ENCODE data around the gene TSPAN18.

The TSPAN18 gene

DNA sequence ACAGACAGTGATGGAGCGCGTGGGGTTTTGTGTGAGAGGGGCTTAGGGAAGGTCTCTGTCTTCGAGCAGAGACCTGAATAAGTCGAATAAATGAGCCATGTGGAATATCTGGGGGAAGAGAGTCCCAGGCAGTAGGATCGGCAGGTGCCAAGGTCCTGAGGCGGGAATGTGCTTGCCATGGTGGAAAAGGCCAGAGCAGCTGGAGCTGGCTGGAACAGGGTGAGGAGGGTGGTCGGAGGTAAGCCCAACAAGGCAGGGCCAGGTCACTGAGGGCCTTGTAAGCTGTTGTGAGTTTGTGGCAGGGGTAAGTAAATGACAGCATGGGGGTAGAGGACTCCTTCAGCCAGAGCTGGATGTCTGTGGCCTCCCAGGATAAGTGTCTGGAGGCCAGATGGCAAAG lies 152.7 kb downstream of the TSPAN18 start:
- H3K4me3 ChIP-seq (ENCODE audit: low read depth, low read length): no peak overlapping the region
- no peak for TF ChIP-seq CTCF (IDR thresholded peaks at IDR 0.05; ENCODE audit: low read depth, low read length, missing control alignments)
- no peak for DNase-seq (ENCODE audit: low read depth)

- no peak overlapping the region for H3K4me3 ChIP-seq (ENCODE audit: low read depth, low read length)
- no peak for DNase-seq (ENCODE audit: low read depth)
- TF ChIP-seq CTCF (IDR thresholded peaks at IDR 0.05; ENCODE audit: low read depth, low read length, missing control alignments): no peak
These were observed 153.7 kb downstream of the TSPAN18 start for GRCh38 chr11:44880511-44880910.

DNA sequence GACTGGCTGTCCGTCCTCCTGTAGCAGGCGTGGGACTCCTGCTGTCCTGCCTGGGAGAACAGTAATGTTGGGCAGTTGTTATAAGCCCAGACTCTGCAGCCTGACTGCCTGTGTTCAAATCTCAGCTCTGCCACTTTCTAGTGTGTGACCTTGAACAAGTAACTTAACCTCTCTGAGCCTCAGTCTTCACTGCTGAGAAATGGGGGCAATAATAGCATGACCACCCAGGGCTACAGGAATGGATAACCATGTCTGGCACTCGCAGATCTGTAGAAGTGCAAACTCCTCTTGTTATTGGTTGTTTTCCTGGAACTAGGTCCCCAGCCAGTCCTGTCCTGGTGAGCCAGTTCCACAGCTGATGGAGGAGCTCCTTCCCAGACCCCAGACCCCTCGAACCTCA lies 154.2 kb downstream of the TSPAN18 start:
- DNase-seq (ENCODE audit: low read depth): no peak
- no peak for TF ChIP-seq CTCF (IDR thresholded peaks at IDR 0.05; ENCODE audit: low read depth, low read length, missing control alignments)
- H3K4me3 ChIP-seq (ENCODE audit: low read depth, low read length): no peak overlapping the region

GRCh38 chr11:44883277-44883676 lies 156.5 kb downstream of the TSPAN18 start:
- TF ChIP-seq CTCF (IDR thresholded peaks at IDR 0.05; ENCODE audit: low read depth, low read length, missing control alignments): no peak
- H3K4me3 ChIP-seq (ENCODE audit: low read depth, low read length): no peak overlapping the region
- no peak for DNase-seq (ENCODE audit: low read depth)

- H3K4me3 ChIP-seq (ENCODE audit: low read depth, low read length): no peak overlapping the region
- no peak for TF ChIP-seq CTCF (IDR thresholded peaks at IDR 0.05; ENCODE audit: low read depth, low read length, missing control alignments)
- no peak for DNase-seq (ENCODE audit: low read depth)
These were observed 157.3 kb downstream of the TSPAN18 start for GRCh38 chr11:44884056-44884455.

DNA sequence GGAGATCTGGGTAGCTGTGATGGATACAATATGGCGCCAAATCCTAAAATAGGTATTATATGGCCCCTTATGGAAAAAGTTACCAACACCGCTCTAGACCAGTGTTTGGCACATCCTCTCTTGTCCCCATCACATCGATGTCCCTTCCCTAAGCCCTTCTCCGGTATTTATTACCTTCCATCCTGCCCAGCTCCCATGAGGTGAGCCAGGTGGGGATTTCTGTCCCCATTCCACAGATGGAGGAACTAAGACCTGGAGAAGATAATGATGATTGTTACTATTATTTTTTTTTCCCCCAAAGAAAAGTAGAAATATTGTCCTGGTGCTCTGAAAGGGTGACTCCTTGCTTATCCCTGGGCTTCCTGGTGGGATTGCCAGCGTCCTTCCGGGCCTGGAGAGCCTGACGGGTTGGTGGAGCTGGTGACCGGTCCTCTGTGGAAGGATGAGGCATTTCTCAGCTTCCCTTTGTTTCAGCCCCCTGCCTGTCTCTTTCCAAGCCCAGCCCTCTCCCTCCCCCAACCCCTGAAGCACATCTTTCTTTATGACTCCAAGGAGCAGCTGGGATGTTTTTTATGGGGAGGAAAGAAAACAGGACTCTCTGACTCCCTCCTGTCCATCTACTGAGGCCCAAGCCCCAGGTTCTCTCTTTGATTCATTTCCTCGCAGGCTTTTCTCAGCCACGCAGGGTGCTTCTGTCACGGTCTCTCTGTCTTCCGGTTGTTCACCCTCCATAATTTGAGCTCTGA lies 158.5 kb downstream of the TSPAN18 start:
- DNase-seq (ENCODE audit: low read depth): no peak
- TF ChIP-seq CTCF (IDR thresholded peaks at IDR 0.05; ENCODE audit: low read depth, low read length, missing control alignments): no peak
- no peak overlapping the region for H3K4me3 ChIP-seq (ENCODE audit: low read depth, low read length)
